Measurements from ENCODE around the gene JAKMIP2. TPM values are rescaled to one million over a fixed set of nuclear protein-coding genes. Genes with fewer than 3 reads are reported as not detected.
"Not testable (repeated sequence)": the region's sequence is repeated elsewhere in the genome, so short reads cannot be mapped to it uniquely, and the experiment has no call there.

The JAKMIP2 gene
- total RNA-seq, 3 donors from 2014 or later (not counting 1 experiment from before 2014, with no cell fraction given), result 12.2 to 16.1 (median 14.9) TPM

GRCh38 chr5:147586832-147587231 is 195.7 kb downstream of the JAKMIP2 start:
- H3K27ac ChIP-seq (ENCODE audit: low read length), result no peak overlapping the region
- intact Hi-C loops (cut with micrococcal nuclease), result no loop called here
- H3K36me3 Mint-ChIP-seq, result peaks cover 7% of the 10 kb centered on the region
- no peaks in the 10 kb centered on the region for H3K27me3 ChIP-seq (ENCODE audit: control insufficient read depth, insufficient read depth, low read length)
- no peaks in the 10 kb centered on the region for H3K4me1 ChIP-seq (ENCODE audit: control insufficient read depth, insufficient read depth, low read length)
- no peaks in the 10 kb centered on the region for H3K27me3 Mint-ChIP-seq (ENCODE audit: low read depth in 2 of 2)
- H3K4me1 Mint-ChIP-seq, result no peaks in the 10 kb centered on the region
- H3K36me3 ChIP-seq (ENCODE audit: control insufficient read depth, insufficient read depth, low read length), result peaks cover 5% of the 10 kb centered on the region
- TF ChIP-seq CTCF (IDR thresholded peaks at IDR 0.05), result no peak
- H3K9me3 ChIP-seq (ENCODE audit: control insufficient read depth, insufficient read depth, low read length), result no peaks in the 10 kb centered on the region
- H3K4me3 ChIP-seq (ENCODE audit: low read length), result no peak overlapping the region
- H3K9me3 Mint-ChIP-seq, result no peaks in the 10 kb centered on the region
- H3K4me3 Mint-ChIP-seq, result no peak overlapping the region
- DNase-seq (no peak), ATAC-seq (no peak)
- 100% methylated on average over 1 of the region's 1 CpG for WGBS (ENCODE audit: insufficient coverage)
- H3K27ac Mint-ChIP-seq, result no peak overlapping the region

- intact Hi-C loops (cut with micrococcal nuclease), result no loop called here
- Mint-ChIP-seq H3K36me3 (peaks cover 7% of the 10 kb centered on the region), H3K27me3 (ENCODE audit: low read depth in 2 of 2) (no peaks in the 10 kb centered on the region), H3K4me1 (no peaks in the 10 kb centered on the region), H3K9me3 (peaks cover under 1 to 1% of the 10 kb centered on the region in 2 donors), H3K4me3 (no peak overlapping the region), H3K27ac (no peak overlapping the region)
- H3K4me3 ChIP-seq (ENCODE audit: low read length), result no peak overlapping the region
- H3K4me1 ChIP-seq (ENCODE audit: control insufficient read depth, insufficient read depth, low read length), result no peaks in the 10 kb centered on the region
- no peak overlapping the region for H3K27ac ChIP-seq (ENCODE audit: low read length)
- H3K27me3 ChIP-seq (ENCODE audit: control insufficient read depth, insufficient read depth, low read length), result no peaks in the 10 kb centered on the region
- TF ChIP-seq CTCF (IDR thresholded peaks at IDR 0.05), result no peak
- no peaks in the 10 kb centered on the region for H3K9me3 ChIP-seq (ENCODE audit: control insufficient read depth, insufficient read depth, low read length)
- WGBS (ENCODE audit: insufficient coverage), result 100% methylated on average over 2 of the region's 4 CpGs
- no peak for ATAC-seq
- DNase-seq, result no peak
- peaks cover 5% of the 10 kb centered on the region for H3K36me3 ChIP-seq (ENCODE audit: control insufficient read depth, insufficient read depth, low read length)
Measured at GRCh38 chr5:147586221-147586620, 196.3 kb downstream of the JAKMIP2 start.

- H3K4me1 Mint-ChIP-seq; H3K36me3 Mint-ChIP-seq; H3K4me3 ChIP-seq (ENCODE audit: low read length); H3K4me1 ChIP-seq (ENCODE audit: control insufficient read depth, insufficient read depth, low read length); H3K27ac Mint-ChIP-seq; H3K27me3 Mint-ChIP-seq (ENCODE audit: low read depth in 2 of 2); H3K36me3 ChIP-seq (ENCODE audit: control insufficient read depth, insufficient read depth, low read length); DNase-seq; H3K4me3 Mint-ChIP-seq; H3K9me3 ChIP-seq (ENCODE audit: control insufficient read depth, insufficient read depth, low read length); ATAC-seq; intact Hi-C loops (cut with micrococcal nuclease); H3K27ac ChIP-seq (ENCODE audit: low read length); H3K27me3 ChIP-seq (ENCODE audit: control insufficient read depth, insufficient read depth, low read length): not testable (repeated sequence)
- 90% methylated on average over 4 of the region's 6 CpGs for WGBS (ENCODE audit: insufficient coverage)
- peaks cover 2 to 10% of the 10 kb centered on the region in 2 donors for H3K9me3 Mint-ChIP-seq
Measured at GRCh38 chr5:147582272-147582671, 200.3 kb downstream of the JAKMIP2 start.

GRCh38 chr5:147580418-147580817 is 202.1 kb downstream of the JAKMIP2 start:
- peaks cover 2 to 10% of the 10 kb centered on the region in 2 donors for H3K9me3 Mint-ChIP-seq
- H3K27me3 Mint-ChIP-seq (ENCODE audit: low read depth in 2 of 2); H3K36me3 ChIP-seq (ENCODE audit: control insufficient read depth, insufficient read depth, low read length); H3K4me3 Mint-ChIP-seq; H3K4me1 Mint-ChIP-seq; H3K27ac Mint-ChIP-seq; H3K36me3 Mint-ChIP-seq; H3K4me1 ChIP-seq (ENCODE audit: control insufficient read depth, insufficient read depth, low read length); H3K27me3 ChIP-seq (ENCODE audit: control insufficient read depth, insufficient read depth, low read length); ATAC-seq; H3K9me3 ChIP-seq (ENCODE audit: control insufficient read depth, insufficient read depth, low read length); DNase-seq; intact Hi-C loops (cut with micrococcal nuclease); H3K4me3 ChIP-seq (ENCODE audit: low read length); H3K27ac ChIP-seq (ENCODE audit: low read length): not testable (repeated sequence)
- WGBS (ENCODE audit: insufficient coverage), result 94% methylated on average over 7 of the region's 7 CpGs
